WTC11 (cell line): ENCODE results near the gene TLX2.

ENCODE experiments used
- ESRRA ChIP-seq: sonication (generic); formaldehyde crosslinking; IDR thresholded peaks from 2 replicates; pipeline ENCODE4 v1.8.1; 2022; ENCODE audit warnings: mild to moderate bottlenecking, missing genetic modification reagents, borderline replicate concordance
- JUN ChIP-seq: sonication (generic); formaldehyde crosslinking; IDR thresholded peaks from 2 replicates; pipeline ENCODE4 v1.8.0; 2023; ENCODE audit warnings: mild to moderate bottlenecking, missing genetic modification reagents
- NFYB ChIP-seq: sonication (generic); formaldehyde crosslinking; conservative IDR thresholded peaks from 2 replicates; pipeline ENCODE4 v1.8.0; 2022; ENCODE audit warnings: low read depth, missing genetic modification reagents
- NR2C2 ChIP-seq: sonication (generic); formaldehyde crosslinking; IDR thresholded peaks from 2 replicates; pipeline ENCODE4 v1.8.0; 2022; ENCODE audit warnings: mild to moderate bottlenecking, missing genetic modification reagents
- RELA ChIP-seq: sonication (generic); formaldehyde crosslinking; IDR thresholded peaks from 2 replicates; pipeline ENCODE4 v1.8.1; 2022; ENCODE audit warnings: missing genetic modification reagents, mild to moderate bottlenecking, borderline replicate concordance
- SP1 ChIP-seq: sonication (generic); formaldehyde crosslinking; conservative IDR thresholded peaks from 2 replicates; pipeline ENCODE4 v1.8.1; 2022; ENCODE audit warnings: missing genetic modification reagents
- ZBTB43 ChIP-seq: sonication (generic); formaldehyde crosslinking; IDR thresholded peaks from 2 replicates; pipeline ENCODE4 v1.8.1; 2023; ENCODE audit warnings: mild to moderate bottlenecking, missing genetic modification reagents
- ZNF138 ChIP-seq: sonication (generic); formaldehyde crosslinking; conservative IDR thresholded peaks from 2 replicates; pipeline ENCODE4 v1.8.1; 2022; ENCODE audit warnings: mild to moderate bottlenecking, moderate library complexity, missing genetic modification reagents
- ZNF396 ChIP-seq: fragments of 250-450 bp; sonication (Bioruptor Pico); IDR thresholded peaks from 2 replicates; pipeline ENCODE4 v1.8.0; 2021; ENCODE audit warnings: mild to moderate bottlenecking, moderate library complexity, borderline replicate concordance
- ZNF671 ChIP-seq: fragments of 250-450 bp; sonication (Bioruptor Pico); IDR thresholded peaks from 2 replicates; pipeline ENCODE4 v1.8.0; 2021; ENCODE audit warnings: mild to moderate bottlenecking
- TF ChIP-seq, protein P1 (sequence below): fragments of 200-600 bp; IDR thresholded peaks from 2 replicates; pipeline ENCODE4 v1.8.0; 2022; ENCODE audit warnings: antibody characterized with exemption
- TF ChIP-seq, protein P2 (sequence below): sonication (generic); formaldehyde crosslinking; IDR thresholded peaks from 2 replicates; pipeline ENCODE4 v1.8.1; 2023; ENCODE audit warnings: mild to moderate bottlenecking, missing genetic modification reagents, moderate library complexity
- TF ChIP-seq, protein P3 (sequence below): sonication (generic); formaldehyde crosslinking; IDR thresholded peaks from 2 replicates; pipeline ENCODE4 v1.8.1; 2023; ENCODE audit warnings: mild to moderate bottlenecking, missing genetic modification reagents, moderate library complexity
- TF ChIP-seq, protein P4 (sequence below): sonication (generic); formaldehyde crosslinking; IDR thresholded peaks from 2 replicates; pipeline ENCODE4 v1.8.0; 2023; ENCODE audit warnings: missing genetic modification reagents

DNA sequence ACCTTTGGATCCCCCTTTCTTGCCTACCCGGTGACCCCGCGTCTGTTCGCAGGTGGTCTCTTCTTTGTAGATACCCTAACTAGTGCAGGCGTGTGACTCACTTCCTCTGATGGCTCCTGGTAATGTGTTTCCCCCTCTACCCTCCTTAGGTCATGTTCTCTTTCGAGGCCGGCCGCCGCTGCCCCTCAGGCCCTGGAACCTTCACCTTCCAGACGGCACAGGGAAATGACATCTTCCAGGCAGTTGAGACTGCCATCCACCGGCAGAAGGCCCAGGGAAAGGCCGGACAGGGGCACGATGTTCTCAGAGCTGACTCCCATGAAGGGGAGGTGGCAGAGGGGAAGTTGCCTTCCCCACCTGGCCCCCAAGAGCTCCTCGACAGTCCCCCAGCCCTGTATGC lies 41.9 kb downstream of the TLX2 start:
- TF ChIP-seq, protein P1, sequence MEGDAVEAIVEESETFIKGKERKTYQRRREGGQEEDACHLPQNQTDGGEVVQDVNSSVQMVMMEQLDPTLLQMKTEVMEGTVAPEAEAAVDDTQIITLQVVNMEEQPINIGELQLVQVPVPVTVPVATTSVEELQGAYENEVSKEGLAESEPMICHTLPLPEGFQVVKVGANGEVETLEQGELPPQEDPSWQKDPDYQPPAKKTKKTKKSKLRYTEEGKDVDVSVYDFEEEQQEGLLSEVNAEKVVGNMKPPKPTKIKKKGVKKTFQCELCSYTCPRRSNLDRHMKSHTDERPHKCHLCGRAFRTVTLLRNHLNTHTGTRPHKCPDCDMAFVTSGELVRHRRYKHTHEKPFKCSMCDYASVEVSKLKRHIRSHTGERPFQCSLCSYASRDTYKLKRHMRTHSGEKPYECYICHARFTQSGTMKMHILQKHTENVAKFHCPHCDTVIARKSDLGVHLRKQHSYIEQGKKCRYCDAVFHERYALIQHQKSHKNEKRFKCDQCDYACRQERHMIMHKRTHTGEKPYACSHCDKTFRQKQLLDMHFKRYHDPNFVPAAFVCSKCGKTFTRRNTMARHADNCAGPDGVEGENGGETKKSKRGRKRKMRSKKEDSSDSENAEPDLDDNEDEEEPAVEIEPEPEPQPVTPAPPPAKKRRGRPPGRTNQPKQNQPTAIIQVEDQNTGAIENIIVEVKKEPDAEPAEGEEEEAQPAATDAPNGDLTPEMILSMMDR: no peak
- TF ChIP-seq, protein P2, sequence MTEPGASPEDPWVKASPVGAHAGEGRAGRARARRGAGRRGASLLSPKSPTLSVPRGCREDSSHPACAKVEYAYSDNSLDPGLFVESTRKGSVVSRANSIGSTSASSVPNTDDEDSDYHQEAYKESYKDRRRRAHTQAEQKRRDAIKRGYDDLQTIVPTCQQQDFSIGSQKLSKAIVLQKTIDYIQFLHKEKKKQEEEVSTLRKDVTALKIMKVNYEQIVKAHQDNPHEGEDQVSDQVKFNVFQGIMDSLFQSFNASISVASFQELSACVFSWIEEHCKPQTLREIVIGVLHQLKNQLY: no peak
- TF ChIP-seq SP1 (CRISPR knock-in tag): no peak
- no peak for TF ChIP-seq ZNF138 (CRISPR knock-in tag)
- TF ChIP-seq, protein P3, sequence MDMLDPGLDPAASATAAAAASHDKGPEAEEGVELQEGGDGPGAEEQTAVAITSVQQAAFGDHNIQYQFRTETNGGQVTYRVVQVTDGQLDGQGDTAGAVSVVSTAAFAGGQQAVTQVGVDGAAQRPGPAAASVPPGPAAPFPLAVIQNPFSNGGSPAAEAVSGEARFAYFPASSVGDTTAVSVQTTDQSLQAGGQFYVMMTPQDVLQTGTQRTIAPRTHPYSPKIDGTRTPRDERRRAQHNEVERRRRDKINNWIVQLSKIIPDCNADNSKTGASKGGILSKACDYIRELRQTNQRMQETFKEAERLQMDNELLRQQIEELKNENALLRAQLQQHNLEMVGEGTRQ (CRISPR knock-in tag): no peak
- TF ChIP-seq JUN (CRISPR knock-in tag): no peak
- TF ChIP-seq ZNF671 (CRISPR knock-in tag): no peak
- TF ChIP-seq ZNF396 (CRISPR knock-in tag): no peak
- TF ChIP-seq, protein P4, sequence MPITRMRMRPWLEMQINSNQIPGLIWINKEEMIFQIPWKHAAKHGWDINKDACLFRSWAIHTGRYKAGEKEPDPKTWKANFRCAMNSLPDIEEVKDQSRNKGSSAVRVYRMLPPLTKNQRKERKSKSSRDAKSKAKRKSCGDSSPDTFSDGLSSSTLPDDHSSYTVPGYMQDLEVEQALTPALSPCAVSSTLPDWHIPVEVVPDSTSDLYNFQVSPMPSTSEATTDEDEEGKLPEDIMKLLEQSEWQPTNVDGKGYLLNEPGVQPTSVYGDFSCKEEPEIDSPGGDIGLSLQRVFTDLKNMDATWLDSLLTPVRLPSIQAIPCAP (CRISPR knock-in tag): no peak
- TF ChIP-seq RELA (CRISPR knock-in tag): no peak
- TF ChIP-seq NR2C2 (CRISPR knock-in tag): no peak
- no peak for TF ChIP-seq ZBTB43
- TF ChIP-seq ESRRA (CRISPR knock-in tag): no peak
- TF ChIP-seq NFYB (CRISPR knock-in tag): no peak
